ENCODE results near the gene RIN3. TPM values are rescaled to one million over a fixed set of nuclear protein-coding genes. Genes with fewer than 3 reads are reported as not detected.

The RIN3 gene
- polyA plus RNA-seq, 5 donors: 11.3 to 20.8 (median 15.8) TPM

GRCh38 chr14:92572050-92572449 lies 58.5 kb downstream of the RIN3 start:
- DNase-seq: no peak

- DNase-seq: no peak
Measured at GRCh38 chr14:92573761-92574498, 60.3 kb downstream of the RIN3 start.

GRCh38 chr14:92575061-92575747 lies 61.6 kb downstream of the RIN3 start:
- DNase-seq: no peak

- no peak for DNase-seq
Measured at GRCh38 chr14:92575748-92576303, 62.2 kb downstream of the RIN3 start.

GRCh38 chr14:92577321-92577742 lies 63.8 kb downstream of the RIN3 start:
- no peak for DNase-seq

GRCh38 chr14:92578511-92578910 lies 64.9 kb downstream of the RIN3 start:
- DNase-seq: no peak

- DNase-seq: no peak
Measured at GRCh38 chr14:92579244-92579936, 65.8 kb downstream of the RIN3 start.

- no peak for DNase-seq
Measured at GRCh38 chr14:92581206-92581605, 67.6 kb downstream of the RIN3 start.

- no peak for DNase-seq
Measured at GRCh38 chr14:92581966-92582566, 68.5 kb downstream of the RIN3 start.

- no peak for DNase-seq
Measured at GRCh38 chr14:92582706-92583452, 69.3 kb downstream of the RIN3 start.

- no peak for DNase-seq
Measured at GRCh38 chr14:92584220-92584619, 70.6 kb downstream of the RIN3 start.

GRCh38 chr14:92584816-92585215 lies 71.2 kb downstream of the RIN3 start:
- DNase-seq: no peak

- peak; percentile 74 to 81 for DNase-seq
Measured at GRCh38 chr14:92585981-92586937, 72.7 kb downstream of the RIN3 start.

- no peak for DNase-seq
Measured at GRCh38 chr14:92586963-92587699, 73.5 kb downstream of the RIN3 start.

GRCh38 chr14:92587700-92588085 lies 74.1 kb downstream of the RIN3 start:
- DNase-seq: no peak

- DNase-seq: no peak
Measured at GRCh38 chr14:92589213-92589852, 75.8 kb downstream of the RIN3 start.

GRCh38 chr14:92590176-92590575 lies 76.6 kb downstream of the RIN3 start:
- DNase-seq: no peak

- no peak for DNase-seq
Measured at GRCh38 chr14:92590941-92591340, 77.4 kb downstream of the RIN3 start.

- DNase-seq: no peak
Measured at GRCh38 chr14:92591346-92591745, 77.8 kb downstream of the RIN3 start.
